Ascending aorta (tissue), 2 donors: ENCODE measurements around the gene SFXN4. TPM values are rescaled to one million over a fixed set of nuclear protein-coding genes. Genes with fewer than 3 reads are reported as not detected.
"Not testable (repeated sequence)": the region's sequence is repeated elsewhere in the genome, so short reads cannot be mapped to it uniquely, and the experiment has no call there.

Source experiments
- DNase-seq, 2 donors: peaks; one replicate each; pipeline ENCODE4 v3.0.0-alpha.2; 2019; ENCODE audit warnings: low spot score in 2 of 2
- H3K27ac ChIP-seq, 2 donors: fragments of 200-600 bp; sonication (generic); one replicate each; pipeline ENCODE4 v1.5.1; 2016 to 2017; ENCODE audit warnings: mild to moderate bottlenecking in 1 of 2
- H3K27me3 ChIP-seq: fragments of 200-600 bp; sonication (generic); one replicate; pipeline ENCODE4 v1.5.1; 2017
- H3K36me3 ChIP-seq, 2 donors: fragments of 200-600 bp; sonication (generic); one replicate each; pipeline ENCODE4 v1.5.1; 2016
- H3K4me1 ChIP-seq, 2 donors: fragments of 200-600 bp; sonication (generic); one replicate each; pipeline ENCODE4 v1.5.1; 2016 to 2017; ENCODE audit warnings: mild to moderate bottlenecking in 1 of 2
- H3K4me3 ChIP-seq, 2 donors: fragments of 200-600 bp; sonication (generic); one replicate each; pipeline ENCODE4 v1.5.1; 2016 to 2017; ENCODE audit warnings: mild to moderate bottlenecking in 1 of 2
- H3K9me3 ChIP-seq, 2 donors: fragments of 200-600 bp; sonication (generic); one replicate each; pipeline ENCODE4 v1.5.1; 2016
- CTCF ChIP-seq, 3 experiments: fragments of 200-600 bp in 2 of 3; fragments of 450-650 bp in 1 of 3; sonication (generic) in 2 of 3; IDR thresholded peaks; one replicate each; pipeline ENCODE4 v1.5.1; 2016 to 2019; ENCODE audit warnings: antibody characterized with exemption in 3 of 3, mild to moderate bottlenecking in 1 of 3, moderate library complexity in 1 of 3
- intact Hi-C: fragments of 100-400 bp; cut with DNase I; formaldehyde crosslinking; loops from one replicate; pipeline ENCODE4 v1.15.1; 2023
- total RNA-seq: library from RNA; depleted of rRNA; stranded (reverse); fragments of >200 nt; gene quantifications from one replicate; pipeline ENCODE4 v1.1.0, GENCODE V29; 2016

SFXN4 gene
- total RNA-seq, 1 donor from 2014 or later, result 13.7 TPM

- Histone ChIP-seq H3K9me3 (no peaks in the 10 kb centered on the region), H3K4me1 (peaks cover 6% of the 10 kb centered on the region in 2 donors)
- intact Hi-C loops, result no loop called here
Observed at GRCh38 chr10:119162452-119163092, 2.9 kb downstream of the SFXN4 start.

GRCh38 chr10:119161680-119162451 is 3.6 kb downstream of the SFXN4 start:
- Histone ChIP-seq H3K36me3 (peaks cover under 1 to 26% of the 10 kb centered on the region in 2 donors), H3K9me3 (no peaks in the 10 kb centered on the region), H3K4me3 (no peak overlapping the region), H3K27ac (no peak overlapping the region), H3K4me1 (peaks cover 6% of the 10 kb centered on the region in 2 donors), H3K27me3 (no peaks in the 10 kb centered on the region)
- DNase-seq, result no peak
- no peak for TF ChIP-seq CTCF (IDR thresholded peaks at IDR 0.05)
- intact Hi-C loops, result no loop called here

More at GRCh38 chr10:119162452-119163092, 2.9 kb downstream of the SFXN4 start:
- Histone ChIP-seq H3K4me3 (no peak overlapping the region), H3K27ac (no peak overlapping the region), H3K36me3 (peaks cover 0 to 27% of the 10 kb centered on the region in 2 donors), H3K27me3 (no peaks in the 10 kb centered on the region)
- TF ChIP-seq CTCF (IDR thresholded peaks at IDR 0.05), result no peak
- DNase-seq, result no peak

GRCh38 chr10:119159332-119159731 is 6.2 kb downstream of the SFXN4 start:
- Histone ChIP-seq H3K4me1 (no peaks in the 10 kb centered on the region), H3K27ac (no peak overlapping the region), H3K9me3 (no peaks in the 10 kb centered on the region), H3K36me3 (peaks cover 18 to 51% of the 10 kb centered on the region in 2 donors), H3K4me3 (no peak overlapping the region), H3K27me3 (no peaks in the 10 kb centered on the region)
- DNase-seq, result no peak
- TF ChIP-seq CTCF (IDR thresholded peaks at IDR 0.05), result no peak
- intact Hi-C loops, result no loop called here

- peaks cover 33 to 78% of the 10 kb centered on the region in 2 donors for H3K36me3 ChIP-seq
Observed at GRCh38 chr10:119153661-119154060, 11.9 kb downstream of the SFXN4 start.

GRCh38 chr10:119153041-119153440 is 12.5 kb downstream of the SFXN4 start:
- Histone ChIP-seq H3K27me3 (no peaks in the 10 kb centered on the region), H3K27ac (no peak overlapping the region), H3K36me3 (peaks cover 36 to 76% of the 10 kb centered on the region in 2 donors), H3K4me1 (no peaks in the 10 kb centered on the region), H3K9me3 (no peaks in the 10 kb centered on the region), H3K4me3 (no peak overlapping the region)
- no peak for DNase-seq
- no peak for TF ChIP-seq CTCF (IDR thresholded peaks at IDR 0.05)
- intact Hi-C loops, result no loop called here

More at GRCh38 chr10:119153661-119154060, 11.9 kb downstream of the SFXN4 start:
- Histone ChIP-seq H3K27ac (no peak overlapping the region), H3K4me1 (no peaks in the 10 kb centered on the region), H3K9me3 (no peaks in the 10 kb centered on the region), H3K27me3 (no peaks in the 10 kb centered on the region), H3K4me3 (no peak overlapping the region)
- intact Hi-C loops, result no loop called here
- DNase-seq, result no peak
- TF ChIP-seq CTCF (IDR thresholded peaks at IDR 0.05), result no peak

GRCh38 chr10:119151601-119152000 is 13.9 kb downstream of the SFXN4 start:
- H3K9me3 ChIP-seq, H3K4me1 ChIP-seq, H3K4me3 ChIP-seq, H3K27ac ChIP-seq, H3K27me3 ChIP-seq, DNase-seq, intact Hi-C loops: not testable (repeated sequence)
- peaks cover 40 to 79% of the 10 kb centered on the region in 2 donors for H3K36me3 ChIP-seq
